Fibroblast of villous mesenchyme (primary cell): ENCODE measurements around the gene NRG3. TPM values are rescaled to one million over a fixed set of nuclear protein-coding genes. Genes with fewer than 3 reads are reported as not detected.
A peak's percentile ranks its signal among the peaks of the same experiment; 100 is the strongest.
"Not testable (repeated sequence)": the region's sequence is repeated elsewhere in the genome, so short reads cannot be mapped to it uniquely, and the experiment has no call there.

ENCODE experiments used
- DNase-seq: peaks from one replicate; pipeline ENCODE4 v3.0.0-alpha.2; 2010; ENCODE audit warnings: low read depth
- H3K4me3 ChIP-seq: 2 replicates; pipeline ENCODE4 v1.5.1; 2011; ENCODE audit warnings: low read depth, mild to moderate bottlenecking, low read length
- total RNA-seq: library from RNA; depleted of rRNA; stranded (reverse); fragments of >200 nt; gene quantifications from 2 replicates; pipeline ENCODE4 v1.2.3, GENCODE V29; 2012
- TF ChIP-seq, protein P1 (sequence below): IDR thresholded peaks from 2 replicates; pipeline ENCODE4 v1.5.1; 2012; ENCODE audit warnings: low read depth, mild to moderate bottlenecking, low read length; ENCODE audit not compliant: insufficient read depth

Gene NRG3
- total RNA-seq, 1 donor = not detected

DNA sequence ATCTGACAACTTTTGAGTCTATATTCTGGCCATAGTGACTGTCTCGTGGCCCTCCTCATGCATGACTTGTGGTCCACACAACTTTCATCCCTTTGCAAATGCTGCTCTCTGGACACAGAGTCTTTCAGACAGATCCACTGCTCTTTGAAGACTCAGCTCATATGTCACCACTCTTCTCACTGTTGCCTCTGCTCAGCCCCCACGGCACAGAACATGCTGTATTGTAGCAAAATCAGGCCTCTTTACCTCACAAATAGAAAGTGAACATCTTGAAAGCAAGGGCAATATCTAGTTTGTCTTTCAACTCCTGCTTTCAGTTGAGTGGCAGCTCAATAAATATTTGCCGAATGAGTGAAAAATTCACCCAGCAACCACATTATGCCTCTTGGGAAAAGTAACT is 443.5 kb downstream of the NRG3 start:
- no peak overlapping the region for H3K4me3 ChIP-seq
- TF ChIP-seq, protein P1, sequence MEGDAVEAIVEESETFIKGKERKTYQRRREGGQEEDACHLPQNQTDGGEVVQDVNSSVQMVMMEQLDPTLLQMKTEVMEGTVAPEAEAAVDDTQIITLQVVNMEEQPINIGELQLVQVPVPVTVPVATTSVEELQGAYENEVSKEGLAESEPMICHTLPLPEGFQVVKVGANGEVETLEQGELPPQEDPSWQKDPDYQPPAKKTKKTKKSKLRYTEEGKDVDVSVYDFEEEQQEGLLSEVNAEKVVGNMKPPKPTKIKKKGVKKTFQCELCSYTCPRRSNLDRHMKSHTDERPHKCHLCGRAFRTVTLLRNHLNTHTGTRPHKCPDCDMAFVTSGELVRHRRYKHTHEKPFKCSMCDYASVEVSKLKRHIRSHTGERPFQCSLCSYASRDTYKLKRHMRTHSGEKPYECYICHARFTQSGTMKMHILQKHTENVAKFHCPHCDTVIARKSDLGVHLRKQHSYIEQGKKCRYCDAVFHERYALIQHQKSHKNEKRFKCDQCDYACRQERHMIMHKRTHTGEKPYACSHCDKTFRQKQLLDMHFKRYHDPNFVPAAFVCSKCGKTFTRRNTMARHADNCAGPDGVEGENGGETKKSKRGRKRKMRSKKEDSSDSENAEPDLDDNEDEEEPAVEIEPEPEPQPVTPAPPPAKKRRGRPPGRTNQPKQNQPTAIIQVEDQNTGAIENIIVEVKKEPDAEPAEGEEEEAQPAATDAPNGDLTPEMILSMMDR = no peak
- DNase-seq = no peak

DNA sequence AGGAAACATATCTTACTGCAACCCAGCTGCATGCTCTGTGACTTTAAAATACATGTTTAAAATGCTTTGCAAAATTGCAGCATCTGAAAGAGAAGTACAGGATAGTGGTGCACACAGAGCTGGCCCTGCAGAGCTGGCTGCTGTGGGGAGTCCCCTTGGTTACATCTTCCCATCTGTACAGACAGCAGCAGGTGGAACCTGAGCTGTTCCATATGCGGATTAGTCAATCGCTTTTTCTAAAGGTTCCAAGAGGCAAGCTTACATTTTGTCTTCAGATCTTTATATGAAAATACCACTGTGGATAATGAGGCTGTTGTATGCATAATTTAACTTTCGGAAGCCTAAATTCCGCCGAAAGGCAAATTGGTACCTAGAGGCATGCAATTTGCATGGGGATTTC is 444.1 kb downstream of the NRG3 start:
- TF ChIP-seq, protein P1 = no peak

DNA sequence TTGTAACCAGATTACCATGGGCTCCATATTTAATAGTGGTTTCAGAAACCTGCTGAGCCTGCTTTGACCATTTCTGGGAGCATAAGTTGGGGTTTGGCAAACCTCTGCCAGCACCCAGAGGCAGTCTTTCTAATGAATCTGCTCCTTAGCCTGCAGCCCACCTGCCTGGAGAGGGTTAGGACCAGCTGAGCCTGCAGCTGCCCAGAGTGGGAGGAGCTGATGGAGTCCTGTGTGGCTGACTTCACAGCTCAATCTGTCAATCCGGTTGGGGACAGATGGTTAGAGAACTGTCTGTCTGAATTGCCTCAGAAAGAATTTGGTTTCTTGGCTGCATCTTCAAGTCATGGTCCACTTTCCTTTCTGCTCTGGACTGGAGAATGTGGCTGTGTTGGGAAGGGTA is 444.6 kb downstream of the NRG3 start:
- H3K4me3 ChIP-seq = no peak overlapping the region
- no peak for DNase-seq
- TF ChIP-seq, protein P1 = no peak

More for the DNA sequence above, 444.1 kb downstream of the NRG3 start:
- no peak overlapping the region for H3K4me3 ChIP-seq
- no peak for DNase-seq

DNA sequence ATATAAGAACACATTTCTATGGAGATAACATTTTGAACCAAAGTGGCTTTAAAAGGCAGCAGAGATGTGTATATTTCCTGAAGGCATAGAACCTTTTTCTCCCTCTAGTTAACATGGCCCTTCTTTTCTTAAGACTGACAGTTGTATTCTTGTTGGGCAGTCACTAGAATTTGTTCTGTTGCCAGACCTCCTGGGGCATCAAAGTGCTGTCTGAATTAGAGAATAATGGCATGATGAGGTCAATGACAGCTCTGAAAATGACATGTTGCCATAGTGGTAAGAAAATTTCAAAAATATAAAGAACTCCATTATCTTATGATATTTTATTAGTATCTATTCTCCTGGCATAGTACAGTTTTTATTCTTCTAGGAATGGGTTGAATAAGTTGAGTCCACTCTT is 446.7 kb downstream of the NRG3 start:
- no peak overlapping the region for H3K4me3 ChIP-seq
- DNase-seq = no peak
- TF ChIP-seq, protein P1 = no peak

DNA sequence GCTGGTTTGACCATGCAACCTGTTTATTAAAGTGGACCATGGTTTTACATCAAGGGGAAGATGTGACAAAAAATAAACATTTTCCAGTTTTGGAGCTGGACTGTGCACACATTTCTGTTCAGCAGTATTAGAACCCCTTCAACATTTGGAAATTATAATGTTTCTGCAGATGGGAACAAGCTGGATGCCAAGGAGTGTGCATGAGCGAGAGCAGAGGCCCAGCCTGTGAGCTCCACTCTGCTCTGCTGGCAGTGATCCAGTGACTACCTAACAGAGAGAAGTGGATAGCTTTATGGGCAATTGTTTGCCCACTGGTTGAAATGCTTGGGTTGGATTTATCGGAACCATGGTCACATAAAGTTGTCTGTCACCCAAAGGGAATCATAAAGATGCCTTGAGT is 456.7 kb downstream of the NRG3 start:
- TF ChIP-seq, protein P1 = no peak
- DNase-seq = no peak
- no peak overlapping the region for H3K4me3 ChIP-seq

DNA sequence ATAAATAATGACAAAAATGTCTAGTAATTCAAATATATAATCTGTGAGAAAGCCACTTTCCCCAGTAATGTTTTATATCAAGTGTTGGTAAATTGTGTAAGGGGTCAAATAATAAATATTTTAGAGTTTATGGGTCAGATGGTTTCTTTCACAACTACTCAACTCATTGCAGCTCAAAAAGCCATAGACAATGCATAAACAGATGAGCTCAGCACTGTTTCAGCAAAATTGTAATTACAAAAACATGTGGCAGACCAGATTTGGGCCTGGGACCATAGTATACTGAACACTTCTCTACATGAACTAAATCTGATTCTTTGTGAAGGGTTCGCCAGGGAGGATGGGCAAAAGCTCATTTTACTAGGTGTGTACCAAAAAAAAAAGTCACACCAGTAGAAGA is 460.8 kb downstream of the NRG3 start:
- TF ChIP-seq, protein P1 = no peak
- DNase-seq = peak; percentile 15
- H3K4me3 ChIP-seq = no peak overlapping the region

DNA sequence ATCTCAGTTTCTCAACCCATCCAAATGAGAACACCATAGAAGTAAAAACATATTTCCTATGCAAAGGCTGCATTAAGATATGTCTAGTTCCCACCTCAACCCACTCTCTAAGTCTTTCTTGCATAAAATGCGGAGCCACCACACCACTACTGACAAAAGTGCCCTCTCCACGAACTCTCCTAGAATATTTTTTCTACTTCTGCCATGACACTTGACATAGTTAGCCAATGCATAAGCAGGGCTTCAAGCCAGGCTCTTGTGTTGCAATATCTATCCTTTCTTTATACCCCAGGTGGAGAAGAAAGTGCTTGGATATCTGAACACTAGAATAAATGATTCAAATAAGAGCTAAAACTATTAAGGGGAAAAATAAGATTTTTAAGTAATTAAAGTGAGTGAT is 465.2 kb downstream of the NRG3 start:
- H3K4me3 ChIP-seq = no peak overlapping the region
- TF ChIP-seq, protein P1 = no peak
- no peak for DNase-seq

DNA sequence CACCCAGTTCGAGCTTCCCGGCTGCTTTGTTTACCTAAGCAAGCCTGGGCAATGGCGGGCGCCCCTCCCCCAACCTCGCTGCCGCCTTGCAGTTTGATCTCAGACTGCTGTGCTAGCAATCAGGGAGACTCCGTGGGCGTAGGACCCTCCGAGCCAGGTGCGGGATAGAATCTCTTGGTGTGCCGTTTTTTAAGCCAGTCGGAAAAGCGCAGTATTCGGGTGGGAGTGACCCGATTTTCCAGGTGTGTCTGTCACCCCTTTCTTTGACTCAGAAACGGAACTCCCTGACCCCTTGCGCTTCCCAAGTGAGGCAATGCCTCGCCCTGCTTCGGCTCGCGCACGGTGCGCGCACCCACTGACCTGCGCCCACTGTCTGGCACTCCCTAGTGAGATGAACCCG is 474.6 kb downstream of the NRG3 start:
- not testable (repeated sequence) for H3K4me3 ChIP-seq, DNase-seq
